Lower leg skin (tissue), 3 donors: ENCODE results near the gene TMEM9.

ENCODE experiments used
- POLR2A ChIP-seq, 2 donors: fragments of 450-650 bp; IDR thresholded peaks; one replicate each; pipeline ENCODE4 v1.6.1; 2016 to 2017; ENCODE audit warnings: antibody characterized with exemption in 2 of 2, mild to moderate bottlenecking in 1 of 2, moderate library complexity in 1 of 2
- TF ChIP-seq, protein P1 (sequence below), 3 donors: fragments of 450-650 bp; IDR thresholded peaks; one replicate each; pipeline ENCODE4 v1.5.1; 2016; ENCODE audit warnings: antibody characterized with exemption in 3 of 3, mild to moderate bottlenecking in 3 of 3, moderate library complexity in 2 of 3

GRCh38 chr1:201110616-201111015, 43.7 kb downstream of the TMEM9 start:
- TF ChIP-seq POLR2A (IDR thresholded peaks at IDR 0.05), result no peak
- TF ChIP-seq, protein P1, sequence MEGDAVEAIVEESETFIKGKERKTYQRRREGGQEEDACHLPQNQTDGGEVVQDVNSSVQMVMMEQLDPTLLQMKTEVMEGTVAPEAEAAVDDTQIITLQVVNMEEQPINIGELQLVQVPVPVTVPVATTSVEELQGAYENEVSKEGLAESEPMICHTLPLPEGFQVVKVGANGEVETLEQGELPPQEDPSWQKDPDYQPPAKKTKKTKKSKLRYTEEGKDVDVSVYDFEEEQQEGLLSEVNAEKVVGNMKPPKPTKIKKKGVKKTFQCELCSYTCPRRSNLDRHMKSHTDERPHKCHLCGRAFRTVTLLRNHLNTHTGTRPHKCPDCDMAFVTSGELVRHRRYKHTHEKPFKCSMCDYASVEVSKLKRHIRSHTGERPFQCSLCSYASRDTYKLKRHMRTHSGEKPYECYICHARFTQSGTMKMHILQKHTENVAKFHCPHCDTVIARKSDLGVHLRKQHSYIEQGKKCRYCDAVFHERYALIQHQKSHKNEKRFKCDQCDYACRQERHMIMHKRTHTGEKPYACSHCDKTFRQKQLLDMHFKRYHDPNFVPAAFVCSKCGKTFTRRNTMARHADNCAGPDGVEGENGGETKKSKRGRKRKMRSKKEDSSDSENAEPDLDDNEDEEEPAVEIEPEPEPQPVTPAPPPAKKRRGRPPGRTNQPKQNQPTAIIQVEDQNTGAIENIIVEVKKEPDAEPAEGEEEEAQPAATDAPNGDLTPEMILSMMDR (IDR thresholded peaks at IDR 0.05), result no peak
